ENCODE results near the gene ADH1B. TPM values are rescaled to one million over a fixed set of nuclear protein-coding genes. Genes with fewer than 3 reads are reported as not detected.
"Not testable (repeated sequence)": the region's sequence is repeated elsewhere in the genome, so short reads cannot be mapped to it uniquely, and the experiment has no call there.

Gene ADH1B
- total RNA-seq, 1 experiment from 2014 or later: not detected

DNA sequence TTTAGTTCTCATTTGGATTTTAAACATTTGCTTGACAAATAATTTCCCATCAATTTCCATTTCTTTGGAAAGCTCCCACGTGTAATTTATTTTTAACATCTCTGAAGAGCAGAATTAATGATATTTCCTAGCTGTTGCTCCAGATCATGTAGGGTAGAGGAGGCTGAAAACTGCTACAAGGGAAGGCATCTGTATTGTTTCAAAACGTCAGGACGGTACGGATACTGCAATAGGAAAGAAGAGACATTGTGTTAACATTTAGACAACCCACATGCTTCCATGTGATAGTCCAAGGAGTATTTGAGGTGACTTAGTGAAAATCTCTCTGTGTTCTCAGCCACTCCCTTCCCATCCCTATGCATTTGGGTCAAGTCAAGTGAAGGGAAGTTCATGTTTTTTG is 15.4 kb upstream of the ADH1B start:
- Histone ChIP-seq H3K9me2 (replicated peaks; ENCODE audit: insufficient read depth, low read length) (no peaks in the 10 kb centered on the region), H3K9me3 (ENCODE audit: low read length) (no peaks in the 10 kb centered on the region), H3K36me3 (ENCODE audit: insufficient read depth, low read length) (no peaks in the 10 kb centered on the region), H4K20me1 (ENCODE audit: insufficient read depth, low read depth, low read length) (no peaks in the 10 kb centered on the region), H3K79me2 (ENCODE audit: low read length) (no peaks in the 10 kb centered on the region), H3K4me3 (ENCODE audit: low read length) (no peak overlapping the region), H3K4me2 (ENCODE audit: low read depth, low read length, poor library complexity, severe bottlenecking) (no peak overlapping the region), H3K9ac (ENCODE audit: low read length) (no peak overlapping the region), H2AFZ (ENCODE audit: low read length) (no peak overlapping the region), H3K27me3 (ENCODE audit: low read length) (no peaks in the 10 kb centered on the region), H3K4me1 (ENCODE audit: low read length) (no peaks in the 10 kb centered on the region), H3K27ac (ENCODE audit: low read length) (no peak overlapping the region)
- DNase-seq: no peak

DNA sequence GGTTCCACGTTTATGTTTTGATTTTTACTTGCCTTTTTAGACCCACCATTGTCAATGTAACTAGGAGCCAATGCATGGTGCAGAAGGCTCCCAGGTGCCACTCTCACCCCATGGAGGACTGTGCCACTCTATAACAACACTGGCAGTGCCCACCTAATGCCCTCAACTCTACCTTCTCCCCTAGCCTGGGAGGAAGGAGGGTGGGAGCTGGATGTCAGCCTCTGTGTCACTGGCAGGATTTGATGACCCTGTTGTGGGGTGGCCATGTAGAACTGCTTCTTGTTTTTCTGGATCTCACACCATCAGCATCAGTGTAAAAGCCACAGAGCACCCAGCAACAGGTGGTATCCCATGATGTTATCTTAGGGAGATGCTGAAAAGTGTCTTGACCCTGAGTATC is 13.7 kb upstream of the ADH1B start:
- no peak overlapping the region for H3K4me2 ChIP-seq (ENCODE audit: low read depth, low read length, poor library complexity, severe bottlenecking)
- no peaks in the 10 kb centered on the region for H3K27me3 ChIP-seq (ENCODE audit: low read length)
- H3K9me2 ChIP-seq (replicated peaks; ENCODE audit: insufficient read depth, low read length): no peaks in the 10 kb centered on the region
- H3K9ac ChIP-seq (ENCODE audit: low read length): no peak overlapping the region
- no peak for DNase-seq
- H3K36me3 ChIP-seq (ENCODE audit: insufficient read depth, low read length): no peaks in the 10 kb centered on the region
- no peaks in the 10 kb centered on the region for H3K9me3 ChIP-seq (ENCODE audit: low read length)
- no peak overlapping the region for H3K4me3 ChIP-seq (ENCODE audit: low read length)
- H3K4me1 ChIP-seq (ENCODE audit: low read length): no peaks in the 10 kb centered on the region
- no peak overlapping the region for H3K27ac ChIP-seq (ENCODE audit: low read length)
- no peaks in the 10 kb centered on the region for H3K79me2 ChIP-seq (ENCODE audit: low read length)
- no peaks in the 10 kb centered on the region for H4K20me1 ChIP-seq (ENCODE audit: insufficient read depth, low read depth, low read length)
- no peak overlapping the region for H2AFZ ChIP-seq (ENCODE audit: low read length)

DNA sequence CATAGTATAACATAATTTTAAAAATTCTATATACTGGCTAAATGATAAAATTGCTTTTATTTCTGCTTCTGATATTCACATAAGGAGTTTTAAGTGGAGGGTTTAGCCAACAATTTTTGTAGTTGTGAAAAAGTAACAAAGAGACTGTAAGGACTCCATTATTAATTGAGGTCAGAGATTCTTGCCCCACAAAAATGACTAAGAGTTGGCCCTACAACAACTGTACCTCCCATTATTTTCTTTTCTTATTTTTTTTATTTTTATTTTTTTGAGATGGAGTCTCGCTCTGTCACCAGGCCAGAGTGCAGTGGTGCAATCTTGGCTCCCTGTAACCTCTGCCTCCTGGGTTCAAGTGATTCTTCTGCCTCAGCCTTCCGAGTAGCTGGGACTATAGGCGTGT is 9.4 kb upstream of the ADH1B start:
- H3K4me2 ChIP-seq (ENCODE audit: low read depth, low read length, poor library complexity, severe bottlenecking): no peak overlapping the region
- no peak for DNase-seq
- no peaks in the 10 kb centered on the region for H3K9me3 ChIP-seq (ENCODE audit: low read length)
- H3K9me2 ChIP-seq (replicated peaks; ENCODE audit: insufficient read depth, low read length): no peaks in the 10 kb centered on the region
- H3K9ac ChIP-seq (ENCODE audit: low read length): no peak overlapping the region
- H3K4me3 ChIP-seq (ENCODE audit: low read length): no peak overlapping the region
- H2AFZ ChIP-seq (ENCODE audit: low read length): no peak overlapping the region
- no peaks in the 10 kb centered on the region for H3K36me3 ChIP-seq (ENCODE audit: insufficient read depth, low read length)
- no peaks in the 10 kb centered on the region for H3K27me3 ChIP-seq (ENCODE audit: low read length)
- no peaks in the 10 kb centered on the region for H3K4me1 ChIP-seq (ENCODE audit: low read length)
- H4K20me1 ChIP-seq (ENCODE audit: insufficient read depth, low read depth, low read length): no peaks in the 10 kb centered on the region
- no peak overlapping the region for H3K27ac ChIP-seq (ENCODE audit: low read length)
- no peaks in the 10 kb centered on the region for H3K79me2 ChIP-seq (ENCODE audit: low read length)

DNA sequence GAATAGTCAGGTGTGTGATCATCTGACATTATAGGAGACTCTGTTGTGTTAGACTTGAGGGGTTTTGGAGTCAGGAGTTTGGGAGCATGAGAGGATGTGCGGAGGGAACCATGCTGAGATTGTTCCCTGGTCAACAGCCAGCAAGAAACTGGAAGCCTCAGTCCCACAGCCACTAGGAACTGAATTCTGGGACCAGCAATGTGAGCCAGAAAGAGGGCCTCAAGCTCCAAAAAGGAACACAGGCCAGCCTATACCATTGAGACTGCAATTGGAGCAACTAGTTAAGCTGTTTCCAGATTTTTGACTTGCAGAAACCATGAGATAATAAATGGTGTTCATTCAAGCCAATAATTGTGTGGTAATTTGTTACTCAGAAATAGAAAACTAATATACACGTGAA is 8.7 kb upstream of the ADH1B start:
- no peak overlapping the region for H3K4me3 ChIP-seq (ENCODE audit: low read length)
- H3K9me3 ChIP-seq (ENCODE audit: low read length): no peaks in the 10 kb centered on the region

DNA sequence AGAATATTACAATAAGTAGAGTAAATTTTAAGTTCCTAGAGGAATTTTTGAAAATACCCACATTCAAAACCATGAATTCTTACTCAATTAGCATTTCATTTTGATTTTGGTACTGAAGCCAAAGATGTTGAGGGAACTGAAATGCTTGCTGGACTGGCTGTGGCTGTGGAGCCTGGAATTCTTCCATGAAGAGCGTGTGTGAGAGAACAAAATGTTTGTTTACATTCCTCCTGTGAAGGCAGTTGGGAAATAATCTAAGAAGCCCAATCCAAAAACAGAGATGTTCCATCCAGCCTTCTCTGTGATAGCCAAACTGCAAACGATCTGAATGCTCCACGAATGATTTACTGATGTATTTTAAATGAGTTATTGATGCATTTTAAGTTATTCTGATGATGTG is 3.8 kb upstream of the ADH1B start:
- no peak for DNase-seq
- H3K9me3 ChIP-seq (ENCODE audit: low read length): no peaks in the 10 kb centered on the region
- no peaks in the 10 kb centered on the region for H3K4me1 ChIP-seq (ENCODE audit: low read length)
- H3K4me3 ChIP-seq (ENCODE audit: low read length): no peak overlapping the region
- no peaks in the 10 kb centered on the region for H3K36me3 ChIP-seq (ENCODE audit: insufficient read depth, low read length)
- no peaks in the 10 kb centered on the region for H3K27me3 ChIP-seq (ENCODE audit: low read length)
- H3K79me2 ChIP-seq (ENCODE audit: low read length): no peaks in the 10 kb centered on the region
- H3K27ac ChIP-seq (ENCODE audit: low read length): no peak overlapping the region
- no peak overlapping the region for H3K9ac ChIP-seq (ENCODE audit: low read length)
- H3K4me2 ChIP-seq (ENCODE audit: low read depth, low read length, poor library complexity, severe bottlenecking): no peak overlapping the region
- no peaks in the 10 kb centered on the region for H3K9me2 ChIP-seq (replicated peaks; ENCODE audit: insufficient read depth, low read length)
- H4K20me1 ChIP-seq (ENCODE audit: insufficient read depth, low read depth, low read length): no peaks in the 10 kb centered on the region
- H2AFZ ChIP-seq (ENCODE audit: low read length): no peak overlapping the region

More for the DNA sequence above, 8.7 kb upstream of the ADH1B start:
- H3K4me1 ChIP-seq (ENCODE audit: low read length): no peaks in the 10 kb centered on the region
- no peaks in the 10 kb centered on the region for H4K20me1 ChIP-seq (ENCODE audit: insufficient read depth, low read depth, low read length)
- no peaks in the 10 kb centered on the region for H3K36me3 ChIP-seq (ENCODE audit: insufficient read depth, low read length)
- no peaks in the 10 kb centered on the region for H3K79me2 ChIP-seq (ENCODE audit: low read length)
- no peak overlapping the region for H2AFZ ChIP-seq (ENCODE audit: low read length)
- H3K9me2 ChIP-seq (replicated peaks; ENCODE audit: insufficient read depth, low read length): no peaks in the 10 kb centered on the region
- DNase-seq: no peak
- no peaks in the 10 kb centered on the region for H3K27me3 ChIP-seq (ENCODE audit: low read length)
- H3K9ac ChIP-seq (ENCODE audit: low read length): no peak overlapping the region
- H3K27ac ChIP-seq (ENCODE audit: low read length): no peak overlapping the region
- no peak overlapping the region for H3K4me2 ChIP-seq (ENCODE audit: low read depth, low read length, poor library complexity, severe bottlenecking)

DNA sequence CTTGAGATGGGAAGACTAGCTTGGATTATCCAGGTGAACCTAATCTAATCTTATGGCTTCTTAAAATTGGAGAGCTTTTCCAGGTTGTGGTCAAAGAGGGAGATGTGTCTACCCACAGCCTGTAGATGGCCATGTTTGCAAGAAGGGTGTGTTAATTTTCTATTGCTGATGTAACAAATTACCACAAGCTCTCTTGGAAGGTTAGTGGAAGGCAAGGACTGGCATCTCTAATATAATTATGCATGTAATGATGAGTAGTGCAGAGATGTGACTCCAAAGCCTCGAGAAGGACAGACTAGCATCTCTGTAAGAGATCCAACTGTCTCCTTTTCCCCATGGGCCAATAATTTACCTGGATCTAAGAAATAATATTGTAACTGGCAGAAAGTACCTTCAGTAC is 3.2 kb upstream of the ADH1B start:
- no peak for DNase-seq
- Histone ChIP-seq H3K9ac (ENCODE audit: low read length) (no peak overlapping the region), H2AFZ (ENCODE audit: low read length) (no peak overlapping the region), H4K20me1 (ENCODE audit: insufficient read depth, low read depth, low read length) (no peaks in the 10 kb centered on the region), H3K4me3 (ENCODE audit: low read length) (no peak overlapping the region), H3K4me1 (ENCODE audit: low read length) (no peaks in the 10 kb centered on the region), H3K79me2 (ENCODE audit: low read length) (no peaks in the 10 kb centered on the region), H3K9me3 (ENCODE audit: low read length) (no peaks in the 10 kb centered on the region), H3K4me2 (ENCODE audit: low read depth, low read length, poor library complexity, severe bottlenecking) (no peak overlapping the region), H3K36me3 (ENCODE audit: insufficient read depth, low read length) (no peaks in the 10 kb centered on the region), H3K27me3 (ENCODE audit: low read length) (no peaks in the 10 kb centered on the region), H3K27ac (ENCODE audit: low read length) (no peak overlapping the region), H3K9me2 (replicated peaks; ENCODE audit: insufficient read depth, low read length) (no peaks in the 10 kb centered on the region)

DNA sequence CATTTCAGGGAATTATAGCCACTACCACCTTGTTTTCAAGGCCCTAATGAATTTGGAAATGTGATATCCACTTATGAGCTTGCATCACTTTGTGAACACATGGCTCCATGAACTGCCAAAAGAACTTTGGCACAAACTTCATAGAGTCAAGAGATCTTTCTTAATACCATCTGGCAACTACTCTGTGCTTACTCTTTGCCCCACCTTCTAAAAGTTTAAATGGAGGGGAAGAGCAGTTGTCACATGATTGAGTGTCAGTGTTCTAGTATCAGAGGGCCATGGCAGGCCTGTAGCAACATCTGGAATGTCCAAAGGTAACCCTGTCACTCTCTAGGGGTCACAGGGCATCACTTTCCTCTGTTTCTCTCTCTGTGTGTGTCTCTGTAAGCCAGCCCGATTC is 2.6 kb upstream of the ADH1B start:
- Histone ChIP-seq H3K79me2 (ENCODE audit: low read length) (no peaks in the 10 kb centered on the region), H3K9me3 (ENCODE audit: low read length) (no peaks in the 10 kb centered on the region), H2AFZ (ENCODE audit: low read length) (no peak overlapping the region), H3K4me1 (ENCODE audit: low read length) (no peaks in the 10 kb centered on the region), H3K9ac (ENCODE audit: low read length) (no peak overlapping the region), H4K20me1 (ENCODE audit: insufficient read depth, low read depth, low read length) (no peaks in the 10 kb centered on the region), H3K27me3 (ENCODE audit: low read length) (no peaks in the 10 kb centered on the region), H3K9me2 (replicated peaks; ENCODE audit: insufficient read depth, low read length) (no peaks in the 10 kb centered on the region), H3K4me2 (ENCODE audit: low read depth, low read length, poor library complexity, severe bottlenecking) (no peak overlapping the region), H3K36me3 (ENCODE audit: insufficient read depth, low read length) (no peaks in the 10 kb centered on the region), H3K27ac (ENCODE audit: low read length) (no peak overlapping the region), H3K4me3 (ENCODE audit: low read length) (no peak overlapping the region)
- DNase-seq: no peak

DNA sequence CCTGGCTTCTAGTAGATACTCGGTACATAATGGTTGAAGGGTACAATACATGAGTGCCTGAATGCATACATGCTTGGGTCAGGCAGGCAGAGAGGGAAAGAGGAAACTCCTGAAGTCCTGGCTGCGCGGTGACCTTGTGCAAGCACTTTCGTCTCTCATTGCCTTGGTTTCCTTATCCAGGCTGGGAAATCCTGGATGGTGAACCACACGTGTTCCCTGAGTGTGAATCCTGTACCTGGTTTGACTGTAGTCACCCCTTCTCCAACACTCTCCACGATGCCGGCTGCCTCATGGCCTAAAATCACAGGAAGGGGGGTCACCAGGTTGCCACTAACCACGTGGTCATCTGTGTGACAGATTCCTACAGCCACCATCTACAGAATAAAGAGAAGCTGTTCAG is 3.4 kb downstream of the ADH1B start:
- not testable (repeated sequence) for H3K4me2 ChIP-seq (ENCODE audit: low read depth, low read length, poor library complexity, severe bottlenecking); H3K9me2 ChIP-seq (replicated peaks; ENCODE audit: insufficient read depth, low read length); H3K4me1 ChIP-seq (ENCODE audit: low read length); H4K20me1 ChIP-seq (ENCODE audit: insufficient read depth, low read depth, low read length); H3K9me3 ChIP-seq (ENCODE audit: low read length); H3K36me3 ChIP-seq (ENCODE audit: insufficient read depth, low read length); H3K27ac ChIP-seq (ENCODE audit: low read length); H3K27me3 ChIP-seq (ENCODE audit: low read length); H3K9ac ChIP-seq (ENCODE audit: low read length); DNase-seq; H2AFZ ChIP-seq (ENCODE audit: low read length); H3K79me2 ChIP-seq (ENCODE audit: low read length); H3K4me3 ChIP-seq (ENCODE audit: low read length)

DNA sequence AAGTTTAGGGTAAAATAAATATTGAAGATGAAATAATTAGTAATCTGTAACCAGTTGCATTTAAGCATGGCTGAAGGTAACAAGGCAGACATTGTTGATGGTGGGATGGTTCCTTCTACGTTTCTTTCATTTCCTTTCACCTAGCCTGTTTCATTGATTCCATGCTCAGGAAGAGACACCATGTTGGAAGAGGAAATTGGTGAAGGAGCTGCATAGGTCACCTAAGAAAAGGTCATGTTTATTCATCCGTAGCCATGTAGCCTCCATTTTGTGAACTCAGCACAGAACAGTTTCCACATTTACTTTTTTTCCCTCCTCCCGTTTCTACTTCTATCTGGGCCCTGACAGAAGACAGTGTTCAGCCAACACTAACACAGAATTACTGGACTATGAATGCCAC is 3.8 kb downstream of the ADH1B start:
- Histone ChIP-seq H3K79me2 (ENCODE audit: low read length) (no peaks in the 10 kb centered on the region), H4K20me1 (ENCODE audit: insufficient read depth, low read depth, low read length) (no peaks in the 10 kb centered on the region), H3K27ac (ENCODE audit: low read length) (no peak overlapping the region), H3K4me2 (ENCODE audit: low read depth, low read length, poor library complexity, severe bottlenecking) (no peak overlapping the region), H3K9me2 (replicated peaks; ENCODE audit: insufficient read depth, low read length) (no peaks in the 10 kb centered on the region), H2AFZ (ENCODE audit: low read length) (no peak overlapping the region), H3K27me3 (ENCODE audit: low read length) (no peaks in the 10 kb centered on the region), H3K36me3 (ENCODE audit: insufficient read depth, low read length) (no peaks in the 10 kb centered on the region), H3K9ac (ENCODE audit: low read length) (no peak overlapping the region), H3K9me3 (ENCODE audit: low read length) (no peaks in the 10 kb centered on the region), H3K4me1 (ENCODE audit: low read length) (no peaks in the 10 kb centered on the region), H3K4me3 (ENCODE audit: low read length) (no peak overlapping the region)
- DNase-seq: no peak
